Measurements from ENCODE around the gene NLGN4Y.

The NLGN4Y gene

GRCh38 chrY:14536703-14537102, 12.4 kb downstream of the NLGN4Y start:
- H3K9me2 ChIP-seq (replicated peaks; ENCODE audit: insufficient read depth, low read length): no peaks in the 10 kb centered on the region
- H3K9me3 ChIP-seq (ENCODE audit: insufficient read depth, low read length): no peaks in the 10 kb centered on the region
- H3K36me3 ChIP-seq (ENCODE audit: low read length): no peaks in the 10 kb centered on the region
- H4K20me1 ChIP-seq (ENCODE audit: low read depth, low read length): no peaks in the 10 kb centered on the region
- H3K4me3 ChIP-seq (ENCODE audit: insufficient read depth, low read length, poor library complexity, severe bottlenecking): no peak overlapping the region
- no peak overlapping the region for H2AFZ ChIP-seq (ENCODE audit: low read depth, low read length, severe bottlenecking)
- no peaks in the 10 kb centered on the region for H3F3A ChIP-seq (ENCODE audit: insufficient read depth)
- H3K27me3 ChIP-seq (ENCODE audit: low read length): no peaks in the 10 kb centered on the region
- no peak overlapping the region for H3K9ac ChIP-seq (ENCODE audit: low read length)
- TF ChIP-seq EZH2phosphoT487 (conservative IDR thresholded peaks at IDR 0.05; ENCODE audit: low read length): no peak
- TF ChIP-seq CTCF (IDR thresholded peaks at IDR 0.05; ENCODE audit: insufficient read depth, low read length, poor library complexity, severe bottlenecking): no peak
- no peak overlapping the region for H3K4me2 ChIP-seq (ENCODE audit: low read depth, low read length, poor library complexity, severe bottlenecking)
- no peak overlapping the region for H3K27ac ChIP-seq (ENCODE audit: low read depth, low read length)
- H3K79me2 ChIP-seq (ENCODE audit: insufficient read depth, low read length): no peaks in the 10 kb centered on the region

GRCh38 chrY:14543506-14543905, 19.2 kb downstream of the NLGN4Y start:
- Histone ChIP-seq H4K20me1 (ENCODE audit: low read depth, low read length) (no peaks in the 10 kb centered on the region), H3F3A (ENCODE audit: insufficient read depth) (no peaks in the 10 kb centered on the region), H3K4me3 (ENCODE audit: insufficient read depth, low read length, poor library complexity, severe bottlenecking) (no peak overlapping the region), H3K4me2 (ENCODE audit: low read depth, low read length, poor library complexity, severe bottlenecking) (no peak overlapping the region), H3K9me2 (replicated peaks; ENCODE audit: insufficient read depth, low read length) (no peaks in the 10 kb centered on the region), H3K36me3 (ENCODE audit: low read length) (no peaks in the 10 kb centered on the region), H3K27ac (ENCODE audit: low read depth, low read length) (no peak overlapping the region), H3K9me3 (ENCODE audit: insufficient read depth, low read length) (no peaks in the 10 kb centered on the region), H3K79me2 (ENCODE audit: insufficient read depth, low read length) (no peaks in the 10 kb centered on the region), H3K27me3 (ENCODE audit: low read length) (no peaks in the 10 kb centered on the region), H2AFZ (ENCODE audit: low read depth, low read length, severe bottlenecking) (no peak overlapping the region), H3K9ac (ENCODE audit: low read length) (no peak overlapping the region)
- TF ChIP-seq EZH2phosphoT487 (conservative IDR thresholded peaks at IDR 0.05; ENCODE audit: low read length): no peak
- TF ChIP-seq CTCF (IDR thresholded peaks at IDR 0.05; ENCODE audit: insufficient read depth, low read length, poor library complexity, severe bottlenecking): no peak

- H3K36me3 ChIP-seq (ENCODE audit: low read length): no peaks in the 10 kb centered on the region
Measured at GRCh38 chrY:14581294-14581693, 57.0 kb downstream of the NLGN4Y start.

More at GRCh38 chrY:14581294-14581693, 57.0 kb downstream of the NLGN4Y start:
- H3K9ac ChIP-seq (ENCODE audit: low read length): no peak overlapping the region
- no peaks in the 10 kb centered on the region for H3K9me3 ChIP-seq (ENCODE audit: insufficient read depth, low read length)
- H3K79me2 ChIP-seq (ENCODE audit: insufficient read depth, low read length): no peaks in the 10 kb centered on the region
- H3K27ac ChIP-seq (ENCODE audit: low read depth, low read length): no peak overlapping the region
- no peaks in the 10 kb centered on the region for H3F3A ChIP-seq (ENCODE audit: insufficient read depth)
- TF ChIP-seq CTCF (IDR thresholded peaks at IDR 0.05; ENCODE audit: insufficient read depth, low read length, poor library complexity, severe bottlenecking) (no peak), EZH2phosphoT487 (conservative IDR thresholded peaks at IDR 0.05; ENCODE audit: low read length) (no peak)
- H3K4me2 ChIP-seq (ENCODE audit: low read depth, low read length, poor library complexity, severe bottlenecking): no peak overlapping the region
- no peaks in the 10 kb centered on the region for H4K20me1 ChIP-seq (ENCODE audit: low read depth, low read length)
- no peak overlapping the region for H2AFZ ChIP-seq (ENCODE audit: low read depth, low read length, severe bottlenecking)
- H3K4me3 ChIP-seq (ENCODE audit: insufficient read depth, low read length, poor library complexity, severe bottlenecking): no peak overlapping the region
- H3K9me2 ChIP-seq (replicated peaks; ENCODE audit: insufficient read depth, low read length): no peaks in the 10 kb centered on the region
- no peaks in the 10 kb centered on the region for H3K27me3 ChIP-seq (ENCODE audit: low read length)
